Liver (tissue), 3 donors: ENCODE data around the gene NLRP12.

Experiments used
- ATF3 ChIP-seq: IDR thresholded peaks from 2 replicates; pipeline ENCODE4 v1.6.1; 2016; ENCODE audit warnings: antibody characterized with exemption
- CTCF ChIP-seq: fragments of 150-350 bp; IDR thresholded peaks from 2 replicates; pipeline ENCODE4 v1.5.1; 2017; ENCODE audit warnings: improper control_type of control experiment, low read depth, low read length; ENCODE audit not compliant: missing input control
- EGR1 ChIP-seq, 2 donors: IDR thresholded peaks; 2 replicates each; pipeline ENCODE4 v1.6.1; 2016 to 2018; ENCODE audit warnings: antibody characterized with exemption in 2 of 2, low read depth in 2 of 2
- FOXA1 ChIP-seq: IDR thresholded peaks from 2 replicates; pipeline ENCODE4 v1.6.1; 2016; ENCODE audit warnings: antibody characterized with exemption
- GABPA ChIP-seq, 2 donors: IDR thresholded peaks in 1 of 2; conservative IDR thresholded peaks in 1 of 2; 2 replicates each; pipeline ENCODE4 v1.6.1; 2016; ENCODE audit warnings: antibody characterized with exemption in 2 of 2, mild to moderate bottlenecking in 1 of 2, moderate library complexity in 1 of 2
- HNF4G ChIP-seq: IDR thresholded peaks from 2 replicates; pipeline ENCODE4 v1.6.1; 2016; ENCODE audit warnings: antibody characterized with exemption
- JUND ChIP-seq, 2 donors: IDR thresholded peaks; 2 replicates each; pipeline ENCODE4 v1.6.1; 2016; ENCODE audit warnings: antibody characterized with exemption in 2 of 2
- MAX ChIP-seq: IDR thresholded peaks from 2 replicates; pipeline ENCODE4 v1.6.1; 2016; ENCODE audit warnings: antibody characterized with exemption
- NR2F2 ChIP-seq: IDR thresholded peaks from 2 replicates; pipeline ENCODE4 v1.6.1; 2016; ENCODE audit warnings: antibody characterized with exemption
- RAD21 ChIP-seq, 2 donors: IDR thresholded peaks; 2 replicates each; pipeline ENCODE4 v1.6.1; 2016; ENCODE audit warnings: antibody characterized with exemption in 2 of 2, mild to moderate bottlenecking in 2 of 2
- SP1 ChIP-seq: IDR thresholded peaks from 2 replicates; pipeline ENCODE4 v1.6.1; 2018; ENCODE audit warnings: antibody characterized with exemption, mild to moderate bottlenecking
- TAF1 ChIP-seq: conservative IDR thresholded peaks from 2 replicates; pipeline ENCODE4 v1.6.1; 2016; ENCODE audit warnings: antibody characterized with exemption, mild to moderate bottlenecking
- YY1 ChIP-seq: IDR thresholded peaks from 2 replicates; pipeline ENCODE4 v1.6.1; 2016; ENCODE audit warnings: antibody characterized with exemption, mild to moderate bottlenecking
- ZBTB33 ChIP-seq: IDR thresholded peaks from 2 replicates; pipeline ENCODE4 v1.6.1; 2016; ENCODE audit warnings: antibody characterized with exemption
- donor health status: healthy.
- donor health status: healthy.

- TF ChIP-seq CTCF (no peak), YY1 (no peak), EGR1 (IDR thresholded peaks at IDR 0.05; ENCODE audit: low read depth in 2 of 2) (no peak), NR2F2 (no peak), HNF4G (no peak), GABPA (IDR thresholded peaks at IDR 0.05 in 1 of 2, conservative IDR thresholded peaks at IDR 0.05 in 1 of 2) (no peak), ATF3 (no peak), TAF1 (no peak), SP1 (no peak), FOXA1 (no peak), RAD21 (IDR thresholded peaks at IDR 0.05) (no peak), MAX (no peak), JUND (IDR thresholded peaks at IDR 0.05) (no peak), ZBTB33 (no peak)
Measured at GRCh38 chr19:53771144-53771543, 53.0 kb downstream of the NLRP12 start.
